ENCODE measurements around the gene NUS1. TPM values are rescaled to one million over a fixed set of nuclear protein-coding genes. Genes with fewer than 3 reads are reported as not detected.

Gene NUS1
- total RNA-seq, 2 donors from 2014 or later, result 16.2 to 30.9 TPM

Other genes starting within 250 kb of the NUS1 start
- not detected for gene ROS1, start 249.5 kb upstream of the NUS1 start, total RNA-seq
- 10 to 100 TPM in 1 of 2 donors, 1 to 10 TPM in 1; 6.4 to 33.2 TPM for gene DCBLD1, start 192.8 kb upstream of the NUS1 start, total RNA-seq
- gene GOPC, start 73.0 kb upstream of the NUS1 start, total RNA-seq, result 10 to 100 TPM; 29.5 to 31.5 TPM
- 1 to 10 TPM in 1 of 2 donors, under 1 TPM in 1; 0.81 to 3.0 TPM for gene SLC35F1, start 231.8 kb downstream of the NUS1 start, total RNA-seq